NCI-H1436 (cell line): ENCODE data around the gene ZNF682.
"Not testable (repeated sequence)": the region's sequence is repeated elsewhere in the genome, so short reads cannot be mapped to it uniquely, and the experiment has no call there.

Experiments
- DNase-seq: peaks from one replicate; lab custom pipeline; 2025; lab: John Stamatoyannopoulos, UW

ZNF682 gene

GRCh38 chr19:20039203-20039723, at the start of gene ZNF682:
Gene ZNF682 (minus strand): TSS chr19:20039505. CDS start chr19:20039345, 160 bp downstream.
- DNase-seq: peak; percentile 96

DNA sequence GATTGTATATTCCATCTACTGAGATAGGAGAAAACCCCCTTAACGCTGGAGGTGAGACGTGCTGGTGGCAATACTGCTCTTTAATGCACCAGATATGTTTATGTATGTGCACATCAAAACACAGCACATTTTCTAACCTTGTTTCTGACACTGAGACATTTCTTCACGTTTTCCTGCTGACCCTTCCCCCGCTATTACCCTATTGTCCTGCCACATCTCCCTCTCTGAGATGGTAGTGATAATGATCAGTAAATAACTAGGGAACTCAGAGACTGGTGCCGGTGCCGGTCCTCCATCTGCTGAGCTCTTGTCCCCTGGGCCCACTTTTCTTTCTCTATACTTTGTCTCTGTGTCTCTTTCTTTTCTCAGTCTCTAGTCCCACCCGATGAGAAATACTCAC, 43.6 kb upstream of the ZNF682 start:
- not testable (repeated sequence) for DNase-seq

DNA sequence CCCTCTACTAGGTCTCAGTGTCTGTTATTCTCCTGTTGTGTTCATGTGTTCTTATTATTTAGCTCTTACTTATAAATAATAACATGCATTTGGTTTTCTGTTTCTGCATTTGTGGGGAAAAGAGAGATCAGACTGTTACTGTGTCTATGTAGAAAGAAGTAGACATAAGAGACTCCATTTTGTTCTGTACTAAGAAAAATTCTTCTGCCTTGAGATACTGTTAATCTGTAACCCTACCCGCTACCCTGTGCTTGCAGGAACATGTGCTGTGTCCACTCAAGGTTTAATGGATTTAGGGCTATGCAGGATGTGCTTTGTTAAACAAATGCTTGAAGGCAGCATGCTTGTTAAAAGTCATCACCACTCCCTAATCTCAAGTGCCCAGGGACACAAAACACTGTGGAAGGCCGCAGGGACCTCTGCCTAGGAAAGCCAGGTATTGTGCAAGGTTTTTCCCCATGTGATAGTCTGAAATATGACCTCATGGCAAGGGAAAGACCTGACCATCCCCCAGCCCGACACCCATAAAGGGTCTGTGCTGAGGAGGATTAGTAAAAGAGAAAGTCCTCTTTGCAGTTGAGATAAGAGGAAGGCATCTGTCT, 43.0 kb upstream of the ZNF682 start:
- not testable (repeated sequence) for DNase-seq

- no peak for DNase-seq
Measured at GRCh38 chr19:20080656-20081055, 41.4 kb upstream of the ZNF682 start.

DNA sequence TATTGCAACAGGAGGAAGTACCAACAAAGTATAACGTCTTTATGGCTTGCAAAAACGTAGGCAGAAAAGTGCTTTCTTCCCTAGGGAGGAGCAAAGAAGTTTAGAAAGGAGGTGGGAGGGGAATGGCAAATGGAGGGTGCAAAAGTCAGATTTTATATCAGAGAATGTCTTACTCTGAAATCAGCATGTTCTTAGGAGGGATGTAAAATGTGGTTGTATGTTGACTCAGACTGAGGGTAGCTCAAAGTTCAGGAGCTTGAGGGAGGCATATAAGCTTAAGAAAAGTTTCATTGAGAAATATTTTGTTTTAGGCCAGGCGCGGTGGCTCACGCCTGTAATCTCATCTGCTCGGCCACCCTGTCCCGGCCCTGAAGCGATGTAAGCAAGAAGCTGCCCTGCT, 40.2 kb upstream of the ZNF682 start:
- no peak for DNase-seq

- no peak for DNase-seq
Measured at GRCh38 chr19:20078581-20079031, 39.3 kb upstream of the ZNF682 start.

- peak; percentile 80 for DNase-seq
Measured at GRCh38 chr19:20077791-20078463, 38.6 kb upstream of the ZNF682 start, which contains the start of gene ZNF90. Gene ZNF90 (plus strand): TSS chr19:20078000. CDS start chr19:20078133, 133 bp downstream.

DNA sequence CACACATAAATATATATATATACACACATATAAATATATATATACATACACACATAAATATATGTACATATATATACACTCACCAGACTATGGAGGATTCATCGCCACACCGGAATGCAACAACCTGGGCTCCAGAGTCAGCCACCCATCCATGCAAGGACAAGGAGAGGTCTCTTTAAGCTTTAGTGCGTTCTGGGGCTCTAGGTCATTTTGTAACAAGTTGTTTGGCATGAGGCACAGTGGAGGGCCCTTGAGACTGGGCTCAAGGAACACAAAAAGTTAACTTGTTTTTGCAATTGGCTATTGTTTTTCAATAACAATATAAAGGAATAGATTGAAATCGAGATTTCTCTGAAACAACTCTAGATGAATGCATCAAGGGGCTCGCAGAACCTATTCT, 33.6 kb upstream of the ZNF682 start:
- DNase-seq: no peak

DNA sequence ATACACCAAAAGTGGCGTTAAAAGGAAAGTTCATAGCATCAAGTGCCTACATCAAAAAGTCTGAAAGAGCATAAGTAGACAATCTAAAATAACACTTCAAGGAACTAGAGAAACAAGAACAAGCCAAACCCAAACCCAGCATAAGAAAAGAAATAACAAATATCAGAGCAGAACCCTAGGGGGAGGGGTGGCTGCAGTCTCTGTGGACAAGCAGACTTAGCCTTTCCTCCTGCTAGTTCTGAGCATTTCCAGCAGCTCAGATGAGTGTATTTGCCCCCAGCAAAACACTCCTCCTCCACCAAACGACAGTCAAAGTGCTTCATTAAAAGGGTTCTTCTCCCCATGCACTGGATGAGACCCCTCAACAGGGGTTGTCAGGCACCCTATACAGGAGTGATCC, 31.4 kb upstream of the ZNF682 start:
- no peak for DNase-seq

DNA sequence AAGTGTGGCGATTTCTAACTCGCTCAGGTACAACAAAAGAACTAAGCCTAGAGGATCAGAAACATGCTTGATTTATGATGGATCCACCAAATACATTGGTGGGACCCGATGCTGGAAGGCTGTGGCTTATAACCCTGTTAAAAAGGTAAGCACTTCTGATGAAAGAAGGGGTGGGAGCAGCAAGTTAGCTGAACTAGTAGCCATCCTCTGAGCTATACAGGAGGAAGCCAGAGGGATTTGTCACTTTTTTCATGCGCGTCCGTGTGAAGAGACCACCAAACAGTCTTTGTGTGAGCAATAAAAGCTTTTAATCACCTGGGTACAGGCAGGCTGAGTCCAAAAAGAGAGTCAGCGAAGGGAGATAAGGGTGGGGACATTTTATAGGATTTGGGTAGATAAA, 29.3 kb upstream of the ZNF682 start:
- not testable (repeated sequence) for DNase-seq

GRCh38 chr19:20067943-20068342, 28.6 kb upstream of the ZNF682 start:
- no peak for DNase-seq

GRCh38 chr19:20066861-20067260, 27.6 kb upstream of the ZNF682 start:
- DNase-seq: no peak

DNA sequence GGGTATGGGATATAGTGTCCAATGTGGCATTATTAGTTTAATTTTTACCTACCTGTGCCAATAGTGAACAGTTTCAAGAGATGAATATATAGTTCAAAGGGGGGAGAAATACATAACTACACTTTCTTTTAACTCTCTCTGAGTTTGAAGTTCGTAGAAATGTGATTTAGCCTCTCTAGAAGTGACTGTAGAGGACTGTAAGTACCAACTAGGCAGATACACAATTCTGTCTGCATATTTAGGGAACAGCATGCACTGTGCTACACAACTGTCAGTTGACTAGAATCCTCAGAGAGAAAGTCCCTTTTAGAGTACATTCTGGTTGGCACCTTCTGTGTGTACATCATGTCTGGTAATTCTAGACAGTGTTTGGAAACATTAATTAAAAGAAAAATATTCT, 21.0 kb upstream of the ZNF682 start:
- no peak for DNase-seq

DNA sequence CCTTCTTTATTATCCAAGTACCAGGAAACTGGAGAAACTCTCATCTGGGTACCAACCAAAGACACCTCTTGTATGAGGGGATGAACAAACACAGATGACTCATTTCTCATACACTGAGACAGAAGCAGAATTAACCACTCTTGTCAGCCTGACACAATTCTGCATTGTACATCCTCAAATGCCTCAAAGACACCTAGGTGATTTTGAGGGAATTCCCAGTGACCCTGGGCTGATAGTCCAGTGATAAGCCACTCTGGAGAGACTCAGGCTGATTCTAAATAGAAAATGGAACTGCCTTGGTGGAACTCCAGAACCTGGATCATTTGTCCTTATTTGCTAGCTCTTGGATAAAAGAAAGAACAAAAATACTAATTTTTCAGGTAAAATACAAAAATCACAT, 19.4 kb upstream of the ZNF682 start:
- DNase-seq: not testable (repeated sequence)

GRCh38 chr19:20051841-20052768, 12.8 kb upstream of the ZNF682 start:
- peak; percentile 91 for DNase-seq

DNA sequence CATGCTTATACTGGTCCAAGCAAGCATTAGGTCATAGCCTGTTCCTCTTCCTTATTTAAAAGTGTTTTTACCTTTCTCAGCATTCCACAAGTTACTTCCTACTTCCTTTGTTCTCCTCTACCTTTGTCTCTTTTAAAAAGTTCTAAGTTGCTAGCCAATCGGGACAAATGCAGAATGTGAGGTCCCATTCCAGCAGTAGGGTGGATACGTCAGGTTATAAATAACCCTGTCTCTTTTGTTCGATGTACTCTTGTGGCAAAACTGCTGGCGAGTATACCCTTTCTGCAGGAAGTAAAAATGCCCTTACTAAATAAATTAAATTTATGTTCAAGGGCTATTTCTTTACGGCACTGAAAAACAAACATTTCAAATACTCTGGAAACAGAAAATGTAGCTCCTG, 6.4 kb upstream of the ZNF682 start:
- not testable (repeated sequence) for DNase-seq

DNA sequence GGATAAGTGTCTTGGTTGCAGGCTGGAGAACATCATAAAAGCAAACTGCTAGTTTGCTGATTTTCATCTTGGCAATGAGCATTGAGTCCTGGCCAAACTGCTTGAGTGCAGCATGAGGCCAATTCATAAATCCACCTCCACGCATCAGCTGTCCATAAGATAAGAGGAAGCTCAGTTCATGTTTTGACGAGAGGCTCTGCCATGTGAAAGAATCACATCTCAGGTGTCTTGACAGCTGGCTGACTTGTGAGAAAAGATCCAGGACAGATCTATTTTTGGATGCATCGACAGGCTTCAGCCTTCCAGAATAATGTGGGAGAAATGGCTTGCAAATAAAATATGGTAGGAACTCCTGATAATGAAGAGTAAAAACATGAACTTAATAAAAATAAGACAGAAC, 5.4 kb upstream of the ZNF682 start:
- no peak for DNase-seq

DNA sequence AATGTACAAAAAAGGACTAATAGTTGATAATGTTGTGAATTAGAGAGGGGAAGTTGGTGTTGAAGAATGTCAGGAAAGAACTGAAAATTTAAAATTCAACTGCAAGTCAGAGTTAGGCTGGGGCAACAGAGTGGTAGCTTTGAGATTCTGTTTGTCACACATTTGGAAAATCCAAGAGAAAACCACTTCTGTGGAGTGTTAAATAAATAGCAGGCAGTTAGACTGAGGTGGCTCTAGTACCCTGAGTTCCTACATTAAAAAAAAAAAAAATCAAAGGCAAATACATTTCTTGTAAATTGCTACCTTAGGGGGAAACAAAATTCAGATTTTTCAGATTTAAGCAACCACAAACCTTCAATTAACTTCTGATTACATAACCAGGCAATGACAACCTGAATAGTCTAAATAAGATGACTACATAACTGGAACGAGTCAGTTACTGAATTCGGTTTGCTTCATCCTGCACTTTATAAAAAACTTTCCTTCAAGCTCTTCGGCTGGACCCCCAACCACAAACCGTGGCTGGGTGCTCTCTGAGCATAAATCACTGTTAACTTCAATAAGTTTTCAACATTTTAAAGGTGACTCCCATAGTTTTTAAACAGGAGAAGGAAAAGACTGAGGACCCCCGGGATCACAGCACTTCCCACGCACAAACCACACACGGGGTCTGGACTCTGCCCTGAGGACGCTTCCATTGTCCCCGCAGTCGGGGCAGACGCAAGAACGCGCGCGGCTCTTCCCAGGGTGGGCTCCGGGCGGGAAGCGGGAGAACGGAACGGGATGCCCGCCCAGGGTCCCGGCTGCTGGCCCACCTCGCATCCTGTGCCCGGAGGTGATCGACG, 725 bp downstream of the ZNF682 start:
- DNase-seq: no peak

GRCh38 chr19:20035935-20036334, 3.4 kb downstream of the ZNF682 start:
- DNase-seq: no peak

GRCh38 chr19:20028611-20029010, 10.7 kb downstream of the ZNF682 start:
- no peak for DNase-seq

DNA sequence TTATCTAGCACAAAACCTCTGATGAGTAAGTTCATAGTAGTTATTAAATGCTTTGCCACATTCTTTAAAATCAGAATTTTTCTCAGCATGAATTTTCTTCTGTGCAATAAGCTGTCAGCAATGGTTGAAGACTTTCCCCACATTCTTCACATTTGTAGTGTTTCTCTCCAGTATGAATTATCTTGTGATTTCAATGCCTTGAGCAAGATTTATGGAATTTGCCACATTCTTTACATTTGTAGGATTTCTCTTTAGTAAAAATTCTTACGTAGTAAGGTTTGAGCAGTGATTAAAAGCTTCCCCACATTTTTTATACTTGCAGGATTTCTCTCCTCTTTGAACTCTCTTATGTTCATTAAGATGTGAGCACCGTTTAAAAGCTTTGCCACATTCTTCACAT, 33.6 kb downstream of the ZNF682 start:
- DNase-seq: no peak
